Measurements from ENCODE around the gene SPEM1.

The SPEM1 gene

GRCh38 chr17:7398612-7399011, 21.5 kb upstream of the SPEM1 start:
- DNase-seq (ENCODE audit: low spot score): no peak

- DNase-seq (ENCODE audit: low spot score): no peak
These were observed 16.9 kb upstream of the SPEM1 start for GRCh38 chr17:7403043-7403726.

- no peak for DNase-seq (ENCODE audit: low spot score)
These were observed 16.5 kb upstream of the SPEM1 start for GRCh38 chr17:7403727-7403976.

GRCh38 chr17:7403977-7404736, 16.0 kb upstream of the SPEM1 start, which contains the start of gene TMEM256:
TMEM256 (minus strand) TSS chr17:7404097; CDS start chr17:7404084, 13 bp downstream.
- peak; percentile 98 for DNase-seq (ENCODE audit: low spot score)

GRCh38 chr17:7404737-7405349, 15.3 kb upstream of the SPEM1 start:
- no peak for DNase-seq (ENCODE audit: low spot score)

GRCh38 chr17:7405350-7406234, 14.5 kb upstream of the SPEM1 start:
- DNase-seq (ENCODE audit: low spot score): no peak

- DNase-seq (ENCODE audit: low spot score): no peak
These were observed 13.8 kb upstream of the SPEM1 start for GRCh38 chr17:7406235-7406825.

- DNase-seq (ENCODE audit: low spot score): no peak
These were observed 13.0 kb upstream of the SPEM1 start for GRCh38 chr17:7407082-7407481.

- DNase-seq (ENCODE audit: low spot score): no peak
These were observed 12.5 kb upstream of the SPEM1 start, which contains the start of gene NLGN2 for GRCh38 chr17:7407485-7408251. NLGN2 (plus strand) TSS chr17:7407845; CDS start chr17:7408256, 411 bp downstream.

- no peak for DNase-seq (ENCODE audit: low spot score)
These were observed 11.8 kb upstream of the SPEM1 start for GRCh38 chr17:7408252-7408727.

- no peak for DNase-seq (ENCODE audit: low spot score)
These were observed 11.3 kb upstream of the SPEM1 start for GRCh38 chr17:7408863-7409262.

GRCh38 chr17:7409716-7410115, 10.4 kb upstream of the SPEM1 start:
- no peak for DNase-seq (ENCODE audit: low spot score)

- no peak for DNase-seq (ENCODE audit: low spot score)
These were observed 9.3 kb upstream of the SPEM1 start for GRCh38 chr17:7410634-7411426.

- DNase-seq (ENCODE audit: low spot score): no peak
These were observed 8.7 kb upstream of the SPEM1 start for GRCh38 chr17:7411427-7411750.

- no peak for DNase-seq (ENCODE audit: low spot score)
These were observed 6.7 kb upstream of the SPEM1 start for GRCh38 chr17:7413346-7413985.

GRCh38 chr17:7414837-7415236, 5.3 kb upstream of the SPEM1 start:
- no peak for DNase-seq (ENCODE audit: low spot score)

- DNase-seq (ENCODE audit: low spot score): no peak
These were observed 4.3 kb upstream of the SPEM1 start for GRCh38 chr17:7415784-7416183.

- DNase-seq (ENCODE audit: low spot score): no peak
These were observed 3.8 kb upstream of the SPEM1 start for GRCh38 chr17:7416323-7416722.

- no peak for DNase-seq (ENCODE audit: low spot score)
These were observed 3.0 kb upstream of the SPEM1 start for GRCh38 chr17:7417056-7417655.
